Neutrophil (primary cell): ENCODE measurements around the gene ANXA6.
A peak's percentile ranks its signal among the peaks of the same experiment; 100 is the strongest.

ENCODE experiments used
- H3K27ac ChIP-seq: fragments of 200-600 bp; sonication (generic); 2 replicates; pipeline ENCODE4 v1.5.1; 2016; ENCODE audit warnings: mild to moderate bottlenecking, moderate library complexity
- H3K27me3 ChIP-seq: fragments of 200-600 bp; sonication (generic); 2 replicates; pipeline ENCODE4 v1.6.0; 2016; ENCODE audit warnings: mild to moderate bottlenecking
- H3K36me3 ChIP-seq: fragments of 200-600 bp; sonication (generic); 2 replicates; pipeline ENCODE4 v1.5.1; 2017
- H3K4me1 ChIP-seq, 2 experiments: fragments of 200-600 bp in 1 of 2; sonication (generic) in 1 of 2; 1 replicate in 1 of 2; 2 replicates in 1 of 2; pipeline versions ENCODE4 v1.5.1 to v1.6.1; 2013 to 2016; ENCODE audit warnings: low read depth in 1 of 2, low read length in 1 of 2, mild to moderate bottlenecking in 1 of 2, moderate library complexity in 1 of 2; ENCODE audit not compliant: control insufficient read depth in 1 of 2, insufficient read depth in 1 of 2
- H3K4me3 ChIP-seq, 2 experiments: fragments of 200-600 bp in 1 of 2; sonication (generic) in 1 of 2; 1 replicate in 1 of 2; 2 replicates in 1 of 2; pipeline ENCODE4 v1.5.1; 2013 to 2016; ENCODE audit warnings: low read depth in 1 of 2, low read length in 1 of 2, mild to moderate bottlenecking in 1 of 2, moderate library complexity in 1 of 2
- H3K9me3 ChIP-seq: fragments of 200-600 bp; sonication (generic); 2 replicates; pipeline ENCODE4 v1.5.1; 2016
- TF ChIP-seq, protein P1 (sequence below): fragments of 200-600 bp; sonication (generic); IDR thresholded peaks from 2 replicates; pipeline ENCODE4 v1.5.1; 2016; ENCODE audit warnings: antibody characterized with exemption

ANXA6 gene

DNA sequence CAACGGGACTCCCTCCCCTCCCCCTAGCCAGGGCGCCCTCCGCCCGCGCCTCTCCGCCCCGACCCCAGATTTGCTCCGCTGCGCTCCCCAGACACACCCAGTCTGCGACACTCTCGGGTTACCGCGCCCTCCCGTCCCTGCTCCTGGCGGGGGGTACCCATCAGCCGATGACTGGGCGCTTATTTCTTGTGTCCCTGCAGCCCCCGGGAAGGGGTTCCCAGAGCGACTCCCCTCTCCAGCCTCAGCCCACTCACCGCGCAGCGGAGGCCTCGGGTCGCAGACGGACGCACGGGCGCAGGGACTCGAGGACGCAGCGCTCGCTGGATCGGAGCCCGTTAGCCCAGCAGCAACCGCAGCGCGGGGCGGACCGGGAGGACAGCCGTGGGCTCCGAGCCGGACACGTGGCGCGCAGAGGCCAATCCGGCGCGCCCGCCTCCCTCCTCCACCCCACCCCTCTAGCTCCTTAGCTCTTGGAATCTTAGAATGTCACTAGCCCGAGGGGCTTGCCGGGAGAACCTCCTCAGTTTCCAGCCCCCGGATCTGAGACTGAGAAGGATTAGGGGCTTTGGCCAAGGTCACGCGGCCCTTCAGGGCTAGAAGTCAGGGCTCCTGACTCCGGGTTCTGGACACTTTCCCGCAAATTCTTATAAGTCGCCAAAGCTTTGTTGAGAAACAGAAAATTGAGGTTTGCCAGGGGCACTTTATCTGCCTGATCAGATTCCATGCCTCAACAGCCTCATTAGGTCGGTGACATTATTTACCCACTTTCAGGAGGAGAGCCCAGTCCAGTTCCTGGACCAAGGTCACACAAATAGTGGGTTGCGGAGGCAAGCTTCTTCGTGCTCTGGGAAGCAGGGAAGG, at the start of gene ANXA6:
ANXA6 (minus strand) TSS at position 354 of the 861 bp plus-strand sequence. CDS start 9,878 bp downstream, outside the sequence.
- H3K4me3 ChIP-seq, result peak within 1 kb of the TSS; percentile 86 to 88
- H3K9me3 ChIP-seq, result no peaks in the 10 kb centered on the region
- TF ChIP-seq, protein P1, sequence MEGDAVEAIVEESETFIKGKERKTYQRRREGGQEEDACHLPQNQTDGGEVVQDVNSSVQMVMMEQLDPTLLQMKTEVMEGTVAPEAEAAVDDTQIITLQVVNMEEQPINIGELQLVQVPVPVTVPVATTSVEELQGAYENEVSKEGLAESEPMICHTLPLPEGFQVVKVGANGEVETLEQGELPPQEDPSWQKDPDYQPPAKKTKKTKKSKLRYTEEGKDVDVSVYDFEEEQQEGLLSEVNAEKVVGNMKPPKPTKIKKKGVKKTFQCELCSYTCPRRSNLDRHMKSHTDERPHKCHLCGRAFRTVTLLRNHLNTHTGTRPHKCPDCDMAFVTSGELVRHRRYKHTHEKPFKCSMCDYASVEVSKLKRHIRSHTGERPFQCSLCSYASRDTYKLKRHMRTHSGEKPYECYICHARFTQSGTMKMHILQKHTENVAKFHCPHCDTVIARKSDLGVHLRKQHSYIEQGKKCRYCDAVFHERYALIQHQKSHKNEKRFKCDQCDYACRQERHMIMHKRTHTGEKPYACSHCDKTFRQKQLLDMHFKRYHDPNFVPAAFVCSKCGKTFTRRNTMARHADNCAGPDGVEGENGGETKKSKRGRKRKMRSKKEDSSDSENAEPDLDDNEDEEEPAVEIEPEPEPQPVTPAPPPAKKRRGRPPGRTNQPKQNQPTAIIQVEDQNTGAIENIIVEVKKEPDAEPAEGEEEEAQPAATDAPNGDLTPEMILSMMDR, result no peak
- H3K27me3 ChIP-seq, result no peaks in the 10 kb centered on the region
- H3K27ac ChIP-seq, result peak within 1 kb of the TSS; percentile 76
- no peaks in the 10 kb centered on the region for H3K36me3 ChIP-seq
- peaks cover 50 to 52% of the 10 kb centered on the region in 2 experiments for H3K4me1 ChIP-seq

DNA sequence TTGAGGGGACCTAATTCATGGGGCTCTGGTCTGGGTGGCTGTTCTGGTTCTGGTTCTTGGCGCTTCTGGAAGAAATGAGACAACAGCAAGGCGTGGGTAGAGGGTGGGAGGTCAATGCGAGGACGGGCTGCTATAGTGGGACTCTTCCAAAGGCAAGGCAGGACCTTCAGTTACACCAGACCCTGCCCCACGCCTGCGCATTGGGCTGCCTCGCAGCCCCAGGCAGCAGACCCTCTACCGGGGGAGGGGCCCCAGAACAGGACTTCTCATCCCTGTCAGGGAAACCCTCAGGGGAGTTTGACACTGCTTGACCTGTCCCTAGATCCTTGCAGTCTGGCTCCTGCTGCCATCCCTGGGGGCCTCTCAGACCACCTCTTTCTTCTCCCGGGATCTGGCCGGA, 47.8 kb upstream of the ANXA6 start:
- Histone ChIP-seq H3K27me3 (no peaks in the 10 kb centered on the region), H3K36me3 (peaks cover 26% of the 10 kb centered on the region), H3K4me3 (no peak overlapping the region), H3K9me3 (no peaks in the 10 kb centered on the region), H3K27ac (no peak overlapping the region), H3K4me1 (peaks cover 41 to 44% of the 10 kb centered on the region in 2 experiments)
- TF ChIP-seq, protein P1, result no peak

DNA sequence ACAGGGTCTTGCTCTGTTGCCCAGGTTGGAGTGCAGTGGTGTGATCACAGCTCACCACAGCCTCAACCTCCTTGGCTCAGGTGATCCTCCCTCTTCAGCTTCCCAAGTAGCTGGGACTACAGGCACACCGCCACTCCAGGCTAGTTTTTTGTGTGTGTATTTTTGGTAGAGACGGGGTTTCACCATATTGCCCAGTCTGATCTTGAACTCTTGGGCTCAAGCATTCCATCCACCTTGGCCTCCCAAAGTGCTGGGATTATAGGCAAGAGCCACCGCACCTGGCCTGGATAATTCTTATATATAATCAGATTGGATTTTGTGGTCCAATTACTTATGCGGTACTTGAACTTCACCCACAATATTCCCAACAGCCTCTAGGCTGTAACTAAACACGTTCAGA, 46.5 kb upstream of the ANXA6 start:
- Histone ChIP-seq H3K4me1 (peaks cover 27 to 30% of the 10 kb centered on the region in 2 experiments), H3K27ac (peak overlapping the region; percentile 15), H3K27me3 (no peaks in the 10 kb centered on the region), H3K36me3 (peaks cover 40% of the 10 kb centered on the region), H3K9me3 (no peaks in the 10 kb centered on the region), H3K4me3 (no peak overlapping the region)
- TF ChIP-seq, protein P1, result no peak

DNA sequence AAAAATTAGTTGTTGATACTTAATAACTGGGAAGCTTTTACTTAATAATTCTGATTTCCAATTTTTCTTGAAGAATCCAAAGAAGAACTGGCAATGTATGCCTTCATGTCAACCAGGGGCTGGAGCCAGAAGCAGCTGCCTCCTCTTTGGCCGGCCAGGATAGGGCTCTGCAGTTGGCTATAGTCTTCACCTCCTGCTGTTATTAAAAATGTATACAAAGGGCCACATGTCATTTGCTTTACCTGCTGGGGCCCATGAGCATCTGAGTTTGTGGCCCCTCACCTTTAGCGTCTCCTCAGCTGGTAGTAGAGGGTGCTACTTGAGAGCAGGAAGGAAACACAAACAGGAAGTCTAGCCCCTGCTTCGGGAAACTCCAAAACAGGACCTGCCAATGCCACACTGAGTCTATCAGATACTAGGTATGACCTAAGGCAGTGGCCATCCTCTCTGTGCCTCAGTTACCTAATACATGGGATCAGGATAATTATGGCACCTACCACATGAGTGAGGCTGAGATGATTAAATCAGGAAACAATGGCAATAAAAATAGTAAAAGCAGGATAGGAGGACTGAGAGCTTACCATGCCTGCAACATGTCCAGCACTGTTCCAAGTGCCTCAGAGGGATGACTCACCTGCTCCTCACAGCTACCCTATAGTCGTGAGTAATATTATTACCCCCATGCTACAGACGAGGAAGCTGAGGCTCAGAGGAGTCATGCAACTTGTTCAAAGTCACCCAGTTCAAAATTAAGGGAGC, 45.0 kb upstream of the ANXA6 start:
- TF ChIP-seq, protein P1, result no peak
- H3K4me3 ChIP-seq, result peak overlapping the region in 1 of 2 experiments; percentile 10
- peaks cover 55% of the 10 kb centered on the region for H3K36me3 ChIP-seq
- H3K27me3 ChIP-seq, result no peaks in the 10 kb centered on the region
- peaks cover 12 to 15% of the 10 kb centered on the region in 2 experiments for H3K4me1 ChIP-seq
- H3K27ac ChIP-seq, result peak overlapping the region; percentile 65
- H3K9me3 ChIP-seq, result no peaks in the 10 kb centered on the region

DNA sequence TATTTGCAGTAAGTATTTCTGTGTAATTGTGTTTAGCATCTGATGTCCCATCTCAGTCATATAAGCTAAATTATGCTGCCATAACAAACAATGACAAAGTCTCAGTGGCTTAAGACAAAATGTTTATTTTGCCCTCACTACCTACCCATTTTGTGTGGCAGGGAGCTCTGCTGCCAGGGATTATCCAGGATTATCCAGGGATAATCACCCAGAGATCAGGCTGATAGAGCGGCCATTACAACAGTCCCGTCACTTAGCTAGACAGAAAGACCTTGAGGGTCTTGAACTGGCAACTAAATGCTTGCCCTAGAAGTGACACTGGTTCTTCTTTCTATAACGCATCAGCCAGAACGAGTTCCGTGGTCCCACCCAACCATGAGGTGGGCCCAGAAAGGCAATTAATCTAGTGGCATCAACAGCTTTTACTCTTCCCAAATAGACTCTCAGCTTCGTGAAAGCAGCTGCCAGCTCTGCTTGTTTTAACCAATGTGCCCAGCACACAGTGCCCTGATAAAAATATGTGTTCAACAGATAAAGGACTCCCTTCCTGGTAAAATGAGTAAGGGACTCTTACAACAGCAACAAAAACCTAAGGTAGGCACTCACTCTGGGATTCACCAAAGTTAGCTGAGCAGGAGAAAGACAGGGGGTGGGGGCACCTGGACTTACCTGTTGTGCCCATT, 43.5 kb upstream of the ANXA6 start:
- Histone ChIP-seq H3K4me3 (no peak overlapping the region), H3K36me3 (peaks cover 70% of the 10 kb centered on the region), H3K27ac (no peak overlapping the region), H3K9me3 (no peaks in the 10 kb centered on the region), H3K4me1 (peaks cover 11 to 14% of the 10 kb centered on the region in 2 experiments), H3K27me3 (no peaks in the 10 kb centered on the region)
- TF ChIP-seq, protein P1, result no peak
